Activated T-cell treated with anti-CD3 and anti-CD28 coated beads, Interleukin-2, amount 50 U/mL, for 1 hour (primary cell): ENCODE results near the gene RPTOR.
"Not testable (repeated sequence)": the region's sequence is repeated elsewhere in the genome, so short reads cannot be mapped to it uniquely, and the experiment has no call there.

Experiments
- DNase-seq: peaks from one replicate; pipeline ENCODE4 v3.0.0-alpha.2; 2020

The RPTOR gene

DNA sequence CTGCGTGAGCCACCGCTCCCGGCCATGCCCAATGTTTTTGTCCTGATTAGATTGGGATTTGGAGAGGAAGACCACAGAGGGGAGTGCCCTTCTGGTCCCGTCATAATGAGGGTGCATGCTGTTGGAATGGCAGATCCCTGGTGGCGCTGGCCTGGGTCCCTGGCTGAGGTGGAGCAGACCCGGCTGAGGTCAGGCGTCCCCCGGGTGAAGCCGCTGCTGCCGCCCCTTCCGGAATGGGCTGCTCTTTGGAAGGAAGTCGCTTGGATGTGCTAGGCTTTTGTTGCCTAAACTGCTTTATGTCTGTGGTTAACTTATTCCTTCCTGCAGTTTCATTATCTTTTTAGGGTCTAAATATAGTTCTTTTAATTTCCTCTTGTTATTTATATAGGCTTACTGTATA is 326.7 kb downstream of the RPTOR start:
- DNase-seq: no peak

DNA sequence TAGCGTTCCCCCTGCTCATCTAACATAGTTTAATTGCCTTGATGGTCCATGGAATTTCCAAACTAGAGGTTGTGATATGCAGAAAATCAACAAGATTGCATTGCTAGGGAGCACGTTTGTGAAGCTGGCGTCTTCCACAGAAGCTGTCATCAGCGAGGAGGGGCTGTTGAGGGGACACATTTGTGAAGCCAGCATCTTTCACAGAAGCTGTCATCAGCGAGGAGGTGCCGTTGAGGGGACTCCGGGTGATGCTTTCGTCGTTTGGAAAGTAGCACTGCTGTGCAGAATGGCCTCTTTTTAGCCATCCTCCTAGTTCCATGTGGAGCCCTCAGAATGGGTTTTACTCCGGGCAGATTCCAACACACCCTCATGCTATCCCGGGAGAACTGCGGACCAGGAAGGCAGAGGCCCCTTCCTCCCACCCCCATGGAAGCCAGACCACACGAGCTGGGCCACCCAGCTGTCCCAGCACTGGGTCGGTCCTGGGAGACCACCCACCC is 327.4 kb downstream of the RPTOR start:
- no peak for DNase-seq

DNA sequence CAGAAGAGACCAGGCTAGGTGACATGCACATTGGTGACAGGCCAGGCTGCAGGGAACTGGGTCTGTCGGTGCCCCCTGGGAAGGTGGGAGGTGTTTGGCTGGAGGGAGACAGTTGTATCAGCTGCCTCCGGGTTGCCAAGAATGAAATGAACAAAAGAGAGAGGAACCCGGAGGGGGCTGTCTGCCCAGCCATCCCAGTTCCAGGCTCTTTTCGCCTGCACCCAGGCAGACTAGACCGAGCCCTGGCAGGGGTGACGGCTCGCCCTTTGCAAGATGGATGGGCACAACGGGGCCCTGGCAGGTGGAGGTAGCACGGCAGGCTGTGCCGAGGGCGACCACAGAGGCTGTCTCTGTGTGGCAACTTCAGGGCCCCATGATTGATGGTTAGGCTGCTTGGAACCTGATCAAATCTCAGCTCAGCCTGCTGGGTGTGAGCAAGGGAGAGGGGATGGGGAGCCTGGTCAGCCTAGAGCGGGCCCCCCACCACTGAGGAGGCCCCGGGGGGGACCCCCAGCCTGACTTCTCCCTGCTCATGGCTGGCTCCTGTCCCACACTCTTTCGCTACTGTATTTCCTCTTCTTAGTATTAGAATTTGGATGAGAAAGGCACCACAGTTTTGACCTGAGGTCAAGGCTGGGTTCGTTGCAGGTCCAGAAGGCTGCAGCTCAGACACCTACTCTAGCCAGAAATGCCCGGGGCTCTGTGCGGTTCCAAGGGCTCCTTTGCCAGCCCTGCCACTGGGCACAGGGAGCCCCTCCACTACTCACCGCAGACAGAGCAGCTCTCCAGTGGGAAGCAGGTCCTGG is 328.1 kb downstream of the RPTOR start:
- no peak for DNase-seq

DNA sequence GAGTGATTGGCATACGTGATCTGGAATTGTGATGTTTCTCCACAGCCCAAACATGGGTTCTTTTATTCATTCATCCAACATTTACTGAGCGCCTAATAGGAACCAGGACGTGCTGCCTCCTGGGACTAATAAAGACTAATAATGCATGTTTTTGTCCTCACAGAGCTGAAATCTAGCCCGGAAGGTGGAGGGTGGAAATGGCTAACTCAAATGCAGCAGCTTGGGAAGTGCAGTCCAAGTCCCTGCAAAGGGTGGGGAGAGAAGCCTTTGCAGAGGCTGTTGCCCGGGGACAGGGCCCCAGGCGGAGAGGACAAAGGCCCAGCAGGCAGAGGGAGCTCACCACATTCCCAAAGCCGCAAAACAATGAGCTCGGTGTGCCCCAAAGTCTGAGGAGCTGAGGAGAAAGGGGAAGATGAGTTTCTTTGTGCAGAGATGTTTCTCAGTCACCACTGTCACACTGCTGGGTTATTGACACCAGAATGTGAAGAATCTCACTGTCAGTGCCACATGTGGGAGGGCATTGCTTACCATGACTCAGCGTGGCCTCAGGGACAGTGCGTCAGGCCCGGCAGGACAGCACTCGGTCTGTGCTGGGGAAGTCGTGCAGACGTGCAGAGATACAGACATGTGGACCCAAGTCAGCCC is 328.8 kb downstream of the RPTOR start:
- no peak for DNase-seq

DNA sequence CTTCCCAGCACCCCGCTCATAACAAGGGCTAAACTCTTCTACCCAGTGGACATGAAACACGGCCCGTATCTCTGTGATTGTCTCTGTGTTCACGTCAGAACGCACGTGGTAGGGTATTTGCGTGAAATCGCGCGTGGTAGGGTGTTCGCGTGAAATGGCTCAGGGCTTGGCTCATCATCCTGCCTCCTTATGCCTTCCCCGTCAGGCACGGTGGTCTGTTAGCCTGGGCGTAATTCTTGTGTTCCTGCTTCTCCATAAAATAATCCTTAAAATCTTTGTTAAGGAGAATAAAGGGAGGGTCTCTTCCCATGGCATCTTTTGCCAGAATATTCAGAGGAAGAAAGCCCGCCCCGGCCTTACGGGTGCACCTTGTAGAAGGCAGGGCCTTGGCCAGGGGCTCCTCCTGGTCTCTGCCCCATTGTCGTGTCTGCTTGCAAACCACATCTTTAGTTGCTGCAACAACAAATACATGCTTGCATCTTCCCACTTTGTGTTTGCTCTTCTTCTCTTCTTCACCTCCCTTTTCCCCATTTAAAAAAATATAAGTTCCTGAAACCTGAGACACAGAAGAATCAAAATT is 330.3 kb downstream of the RPTOR start:
- DNase-seq: no peak

DNA sequence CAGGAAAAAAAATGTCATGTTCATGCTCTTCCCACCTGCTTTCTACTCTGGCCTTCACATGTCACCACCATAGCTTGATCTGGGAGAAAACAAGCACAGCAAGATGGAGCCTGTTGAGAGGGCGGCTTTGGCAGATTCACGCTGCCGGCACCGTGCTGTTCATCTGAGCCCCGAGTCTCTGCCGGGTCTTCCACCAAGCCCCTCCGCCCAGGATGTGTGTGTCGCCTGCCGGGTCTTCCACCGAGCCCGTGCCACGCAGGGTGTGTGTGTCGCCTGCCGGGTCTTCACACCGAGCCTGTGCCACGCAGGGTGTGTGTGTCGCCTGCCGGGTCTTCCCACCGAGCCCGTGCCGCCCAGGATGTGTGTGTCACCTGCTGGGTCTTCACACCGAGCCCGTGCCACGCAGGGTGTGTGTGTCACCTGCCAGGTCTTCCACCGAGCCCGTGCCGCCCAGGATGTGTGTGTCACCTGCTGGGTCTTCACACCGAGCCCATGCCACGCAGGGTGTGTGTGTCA is 330.9 kb downstream of the RPTOR start:
- not testable (repeated sequence) for DNase-seq

DNA sequence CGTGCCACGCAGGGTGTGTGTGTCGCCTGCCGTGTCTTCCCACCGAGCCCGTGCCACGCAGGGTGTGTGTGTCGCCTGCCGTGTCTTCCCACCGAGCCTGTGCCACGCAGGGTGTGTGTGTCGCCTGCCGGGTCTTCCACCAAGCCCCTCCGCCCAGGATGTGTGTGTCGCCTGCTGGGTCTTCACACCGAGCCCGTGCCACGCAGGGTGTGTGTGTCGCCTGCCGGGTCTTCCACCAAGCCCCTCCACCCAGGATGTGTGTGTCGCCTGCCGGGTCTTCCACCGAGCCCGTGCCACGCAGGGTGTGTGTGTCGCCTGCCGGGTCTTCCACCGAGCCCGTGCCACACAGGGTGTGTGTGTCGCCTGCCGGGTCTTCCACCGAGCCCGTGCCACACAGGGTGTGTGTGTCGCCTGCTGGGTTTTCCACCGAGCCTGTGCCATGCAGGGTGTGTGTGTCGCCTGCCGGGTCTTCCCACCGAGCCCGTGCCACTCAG is 331.9 kb downstream of the RPTOR start:
- DNase-seq: not testable (repeated sequence)

DNA sequence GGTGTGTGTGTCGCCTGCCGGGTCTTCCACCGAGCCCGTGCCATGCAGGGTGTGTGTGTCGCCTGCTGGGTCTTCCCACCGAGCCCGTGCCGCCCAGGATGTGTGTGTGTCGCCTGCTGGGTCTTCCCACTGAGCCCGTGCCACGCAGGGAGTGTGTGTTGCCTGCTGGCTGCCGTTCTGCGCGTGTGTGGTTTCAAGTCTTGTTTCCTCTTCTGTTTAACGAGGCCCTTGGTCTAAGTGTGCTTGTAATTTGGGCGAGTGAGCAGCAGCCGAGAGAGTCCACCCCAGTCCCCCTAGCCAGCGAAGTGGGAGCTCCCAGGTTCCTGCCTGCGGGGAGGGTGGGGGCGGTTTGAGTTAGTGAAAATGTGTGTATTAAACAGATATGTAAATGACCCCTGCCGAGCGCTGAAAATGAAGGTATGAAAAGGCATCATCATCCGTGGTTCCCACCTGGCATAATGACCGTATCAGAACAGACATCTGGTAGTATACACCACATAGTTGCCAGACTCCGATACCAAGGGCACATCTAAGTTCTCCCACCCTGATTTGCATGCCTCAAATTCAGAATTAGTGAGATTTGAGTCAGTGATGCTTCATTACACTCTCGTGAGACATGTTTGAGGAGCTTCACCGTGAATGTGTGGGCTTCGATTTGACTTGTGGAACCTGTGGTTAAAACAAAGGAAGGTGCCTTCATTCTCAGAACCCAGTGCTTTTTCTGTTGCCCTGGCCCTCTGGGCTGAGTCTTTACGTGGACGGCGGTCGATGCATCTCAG is 332.5 kb downstream of the RPTOR start:
- DNase-seq: no peak

DNA sequence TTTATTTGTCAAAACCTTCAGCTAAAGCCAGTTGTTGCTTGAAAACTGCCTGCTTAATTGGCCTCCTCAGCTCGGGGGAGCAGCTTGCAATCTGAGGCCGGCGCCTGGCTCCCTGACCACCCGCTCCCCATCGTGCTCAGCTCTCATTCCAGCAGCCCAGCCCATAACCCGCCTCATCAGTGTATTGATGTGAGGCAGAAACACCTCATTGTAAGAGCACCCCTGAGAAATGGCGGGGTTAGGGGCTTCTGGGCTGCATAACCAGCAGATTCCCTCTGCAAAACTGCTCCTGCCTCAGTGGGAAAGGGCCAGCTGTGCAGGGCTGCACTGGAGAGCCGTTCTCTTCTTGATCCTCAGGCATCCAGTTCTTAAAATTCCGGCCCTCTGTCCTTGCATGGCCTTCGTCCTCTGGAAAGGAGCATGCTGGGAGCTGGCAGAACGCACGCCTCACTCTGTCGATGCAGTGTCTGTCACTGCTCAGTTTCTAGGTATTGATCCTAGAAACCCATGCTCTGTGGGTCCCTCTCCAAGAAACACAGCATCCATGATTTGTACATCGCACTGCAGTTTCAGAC is 333.2 kb downstream of the RPTOR start:
- no peak for DNase-seq

DNA sequence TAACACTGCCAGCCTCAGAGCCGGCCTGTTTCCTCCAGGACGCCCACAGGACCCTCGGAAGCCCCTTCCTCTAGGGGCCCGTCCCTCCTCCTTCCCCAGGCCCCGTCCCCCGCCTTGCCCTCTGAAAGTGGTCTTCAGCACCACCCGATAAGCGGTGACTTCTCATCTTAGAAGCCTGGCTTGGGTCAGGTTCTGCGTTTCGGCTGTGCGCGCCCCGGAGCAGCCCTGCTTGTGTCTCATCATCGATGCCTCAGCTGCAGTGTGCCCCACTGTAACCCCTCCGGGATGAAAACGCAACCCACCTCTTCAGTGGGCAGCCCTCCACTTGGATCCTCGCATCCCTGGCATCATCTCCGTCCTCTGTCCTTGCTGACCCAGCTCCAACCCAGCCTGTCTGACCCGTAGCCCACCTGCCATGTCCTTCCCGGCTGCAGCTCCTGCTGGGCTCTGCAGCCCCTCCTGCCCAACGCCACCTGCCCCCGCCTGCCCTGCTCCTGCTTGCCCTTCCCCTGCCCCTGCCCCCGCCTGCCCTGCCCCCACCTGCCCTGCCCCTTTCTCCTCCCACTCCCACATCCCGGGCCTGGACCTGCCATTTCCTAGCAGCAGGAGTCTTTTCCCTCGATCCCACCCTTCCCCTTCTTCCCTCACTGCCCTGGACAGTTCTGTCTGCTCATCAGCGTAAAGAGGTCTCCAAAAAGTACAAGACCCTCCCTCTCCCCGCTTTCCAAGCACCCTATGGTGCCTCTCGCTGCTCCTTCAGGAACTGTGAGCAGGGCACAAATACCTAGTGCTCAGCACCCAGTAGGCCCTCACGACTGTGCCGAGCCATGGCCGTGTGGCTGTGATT is 334.5 kb downstream of the RPTOR start:
- DNase-seq: no peak

DNA sequence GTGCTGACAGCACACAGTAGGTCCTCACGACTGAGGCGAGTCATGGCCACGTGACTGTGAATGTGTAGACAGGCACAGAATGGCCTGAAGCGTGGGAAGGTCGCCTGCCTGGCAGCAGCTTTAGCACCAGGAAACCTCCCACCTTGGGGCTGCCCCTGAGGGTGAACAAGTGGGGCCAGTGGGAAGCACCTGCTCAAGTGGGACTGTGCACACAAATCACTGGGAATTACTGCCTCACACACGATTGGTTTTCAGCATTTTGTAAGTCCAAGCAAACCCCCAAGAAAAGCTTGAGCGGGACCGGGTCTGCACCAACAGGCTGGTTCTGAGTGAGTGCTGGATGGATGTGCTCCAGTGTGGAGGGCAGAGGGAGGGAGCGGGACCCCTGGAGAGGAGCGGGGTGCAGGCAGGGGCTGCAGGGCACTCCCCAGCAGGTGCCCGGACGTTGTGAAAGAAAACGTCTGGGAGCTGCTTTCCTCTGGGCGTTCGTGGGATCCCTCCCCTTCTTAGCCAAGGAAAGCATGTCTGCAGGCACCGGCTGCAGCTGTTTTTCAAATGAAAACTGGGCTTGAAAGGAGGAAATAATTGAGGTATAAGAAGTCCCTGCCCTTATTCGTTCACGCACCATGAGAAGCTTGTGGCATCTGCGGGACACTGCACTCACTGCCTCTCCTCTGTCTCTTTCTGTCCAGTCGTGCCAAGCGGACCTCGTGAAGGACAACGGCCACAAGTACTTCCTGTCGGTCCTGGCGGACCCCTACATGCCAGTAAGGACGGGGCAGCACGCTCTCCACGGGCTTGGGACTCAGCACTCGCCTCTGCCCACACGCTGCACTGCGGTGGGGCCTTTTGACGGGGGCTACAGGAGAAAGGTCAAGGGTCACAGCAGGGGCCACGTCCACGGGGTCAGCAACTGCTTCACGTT is 335.3 kb downstream of the RPTOR start:
- DNase-seq: no peak

DNA sequence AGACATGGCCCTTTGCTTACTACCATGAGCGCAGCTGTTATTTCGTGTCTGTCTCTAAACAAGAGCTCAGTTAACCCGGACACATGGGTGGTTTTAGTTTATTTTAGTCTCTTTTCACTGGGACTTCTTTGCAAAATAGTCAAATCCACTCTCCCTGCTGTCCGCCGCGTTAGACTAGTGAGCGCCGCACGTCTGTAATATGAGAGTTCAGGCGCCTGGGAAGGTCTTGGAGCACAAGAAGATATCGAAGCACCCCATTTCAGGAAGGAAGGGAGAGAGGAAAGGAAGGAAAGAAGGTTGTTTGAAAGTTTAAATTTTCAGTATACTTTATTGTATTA is 336.0 kb downstream of the RPTOR start:
- no peak for DNase-seq

DNA sequence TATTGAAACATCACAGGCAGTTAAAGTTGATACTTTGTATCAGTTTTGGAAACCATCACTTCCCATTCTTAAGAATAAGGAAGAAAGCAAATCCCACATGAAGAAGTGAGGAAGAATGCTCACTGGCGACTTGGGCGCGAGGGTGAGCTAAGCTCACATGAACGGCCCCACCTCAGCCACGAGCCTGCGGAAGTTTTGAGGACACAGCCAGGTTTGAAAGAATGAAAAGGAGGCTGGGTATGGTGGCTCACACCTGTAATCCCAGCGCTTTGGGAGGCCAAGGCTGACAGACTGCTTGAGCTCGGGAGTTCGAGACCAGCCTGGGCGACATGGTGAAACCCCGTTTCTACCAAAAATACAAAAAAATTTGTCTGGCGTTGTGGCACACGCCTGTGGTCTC is 336.7 kb downstream of the RPTOR start:
- DNase-seq: no peak

DNA sequence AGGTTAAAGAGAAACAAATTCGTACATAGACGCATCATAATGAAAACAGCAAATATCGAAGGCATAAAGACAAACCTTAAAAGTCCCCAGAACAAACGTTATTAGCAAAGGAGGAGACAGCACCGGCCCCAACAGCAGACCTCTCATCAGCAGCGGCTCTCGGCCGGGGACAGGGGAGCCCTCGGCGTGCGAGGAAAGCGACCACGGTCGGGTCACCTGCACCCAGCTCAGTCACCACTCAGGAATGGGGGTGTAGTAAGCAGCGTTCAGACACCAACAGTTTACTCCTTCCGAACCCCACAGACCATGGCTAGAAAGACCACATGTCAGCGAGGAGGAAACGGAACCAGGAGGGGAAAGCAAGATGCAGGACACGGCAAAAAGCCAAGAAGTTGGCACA is 337.7 kb downstream of the RPTOR start:
- DNase-seq: no peak

DNA sequence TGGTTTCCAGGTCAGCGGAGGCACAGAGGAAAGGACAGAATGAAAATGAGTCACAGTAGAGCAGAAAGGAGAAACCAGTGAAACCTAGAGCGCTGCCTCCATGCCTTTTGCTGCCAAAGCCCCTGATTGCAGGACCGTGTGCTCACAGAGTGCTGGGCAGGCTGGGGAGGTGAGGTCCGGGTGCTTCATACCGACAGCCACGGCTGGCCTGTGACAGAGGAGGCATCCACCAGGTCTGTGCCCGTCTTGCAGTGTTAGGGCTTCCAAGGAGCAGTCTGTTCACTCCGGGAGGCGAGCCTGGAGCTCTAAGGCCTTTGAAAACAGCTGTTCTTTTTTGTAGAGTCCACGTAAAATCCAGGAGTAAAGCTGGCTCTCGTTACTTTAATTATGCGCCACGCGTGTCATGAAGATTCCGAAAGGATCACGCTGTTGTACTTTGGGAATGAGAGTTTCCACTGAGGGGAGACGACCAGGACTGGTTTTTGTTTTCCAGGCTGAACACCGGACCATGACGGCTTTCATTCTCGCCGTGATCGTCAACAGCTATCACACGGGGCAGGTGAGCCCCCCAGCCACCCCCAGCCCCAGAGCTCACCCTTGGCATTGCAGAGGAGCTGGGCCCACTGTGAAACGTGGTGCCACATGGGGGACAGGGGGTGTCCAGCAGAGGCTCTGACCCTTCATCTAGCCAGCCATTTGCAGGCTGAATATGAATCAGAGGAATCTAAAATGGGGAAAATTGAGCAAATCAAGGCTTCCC is 338.5 kb downstream of the RPTOR start:
- no peak for DNase-seq

DNA sequence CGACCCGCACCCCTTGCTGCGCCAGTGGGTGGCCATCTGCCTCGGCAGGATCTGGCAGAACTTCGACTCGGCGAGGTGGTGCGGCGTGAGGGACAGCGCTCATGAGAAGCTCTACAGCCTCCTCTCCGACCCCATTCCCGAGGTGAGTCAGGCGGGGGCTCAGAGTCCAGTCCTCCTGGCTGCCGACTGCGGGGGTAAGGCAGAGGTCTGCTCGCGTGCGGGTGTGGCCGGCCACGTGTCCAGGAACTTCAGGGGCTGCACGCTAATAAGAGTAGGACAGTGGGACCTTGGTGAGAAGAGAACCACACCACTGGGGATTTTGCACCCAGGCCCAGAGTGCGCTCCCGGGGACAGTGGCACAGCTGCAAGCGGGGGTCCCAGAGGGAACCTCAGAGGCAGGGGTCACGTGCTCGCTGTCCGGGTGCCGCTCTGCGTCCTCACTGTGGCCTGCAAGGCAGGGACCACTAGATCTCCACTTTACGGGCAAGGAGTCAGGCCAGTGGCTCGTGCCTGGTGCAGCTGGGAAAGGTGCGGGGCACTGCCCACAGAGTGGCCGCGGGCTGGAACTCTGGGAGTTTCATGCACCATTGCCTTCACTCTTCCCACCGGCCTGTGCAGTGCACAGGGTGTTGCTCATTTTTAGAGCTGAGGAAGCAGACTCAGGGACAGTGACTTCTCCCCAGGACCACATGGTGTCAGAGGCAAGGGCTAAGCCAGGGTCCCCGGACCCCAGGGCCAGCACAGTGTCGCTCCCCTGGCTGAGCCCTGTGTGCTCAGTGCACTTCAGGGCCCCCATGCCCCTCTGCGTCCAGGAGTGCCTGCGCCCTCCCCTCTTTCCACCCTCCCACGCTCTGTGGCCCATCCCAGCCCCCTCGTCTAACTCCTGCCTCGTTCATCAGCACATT is 339.4 kb downstream of the RPTOR start:
- no peak for DNase-seq

DNA sequence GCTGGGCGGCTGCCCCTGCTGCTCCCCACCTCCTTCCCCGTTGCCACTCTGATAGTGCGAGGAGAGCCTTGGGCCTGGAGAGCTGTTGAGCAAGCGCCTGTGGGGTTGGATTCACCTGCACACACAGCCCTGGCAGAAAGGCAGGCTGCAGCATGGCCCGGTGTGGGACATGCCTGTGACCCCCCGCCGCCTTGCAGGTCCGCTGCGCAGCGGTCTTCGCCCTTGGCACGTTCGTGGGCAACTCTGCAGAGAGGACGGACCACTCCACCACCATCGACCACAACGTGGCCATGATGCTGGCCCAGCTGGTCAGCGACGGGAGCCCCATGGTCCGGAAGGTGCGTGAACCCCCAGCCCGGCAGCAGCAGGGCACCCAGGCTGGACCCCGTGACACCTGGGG is 340.2 kb downstream of the RPTOR start:
- no peak for DNase-seq

DNA sequence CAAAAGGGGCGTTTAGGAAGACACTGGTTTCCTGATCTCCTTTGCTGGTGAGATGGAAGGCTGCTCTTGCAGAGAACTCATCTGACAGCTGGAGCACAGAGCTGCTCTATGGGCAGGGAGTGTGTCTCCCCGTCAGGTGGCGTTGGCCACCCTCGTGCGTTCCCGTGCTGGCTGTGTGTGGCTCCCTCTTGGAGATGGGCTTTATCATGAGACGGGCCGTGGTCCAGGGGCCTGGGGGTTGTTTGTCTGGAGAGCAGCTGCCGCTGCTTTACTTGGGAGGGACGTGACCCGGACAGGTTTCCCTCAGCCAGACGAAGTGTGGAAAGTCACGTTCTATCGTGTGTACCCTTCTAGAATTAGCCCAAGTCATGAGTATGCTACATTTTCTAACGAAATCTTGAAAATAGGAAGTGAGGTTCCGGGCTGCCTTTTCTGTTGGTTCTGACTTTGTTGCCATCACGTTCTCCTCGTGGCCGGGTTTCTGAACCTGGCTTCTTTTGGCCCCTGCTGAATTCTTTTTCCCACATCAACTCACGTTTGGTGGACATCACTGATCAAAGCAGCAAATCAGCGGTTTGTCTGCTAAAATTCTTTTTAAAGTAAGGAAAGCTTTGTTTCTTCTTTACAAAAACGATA is 341.4 kb downstream of the RPTOR start:
- no peak for DNase-seq
